GM12878 (cell line): ENCODE measurements around the gene GIMAP4. TPM values are rescaled to one million over a fixed set of nuclear protein-coding genes. Genes with fewer than 3 reads are reported as not detected.

Source experiments
- ATAC-seq: fragments of 200-7000 bp; cut with Tn5 transposase; 3 replicates; pipeline ENCODE4 v1.9.1; 2020; ENCODE audit warnings: mild to moderate bottlenecking, moderate library complexity
- BruUV-seq: library from RNA; stranded (reverse); fragments of 400-500 nt; replicated peaks from 2 replicates; lab custom pipeline; 2021; lab: Mats Ljungman, UMichigan
- CTCF ChIA-PET: fragments of 300-600 bp; sonication (Branson Sonifier 250); formaldehyde crosslinking; extraction: SDS; loops from one replicate; lab custom pipeline; 2021; ENCODE audit warnings: inconsistent platforms; lab: Yijun Ruan, JAX
- POLR2A ChIA-PET: fragments of 350-600 bp; formaldehyde crosslinking; extraction: SDS; loops from one replicate; lab custom pipeline; 2021; ENCODE audit warnings: inconsistent platforms; lab: Charles Lee
- RAD21 ChIA-PET: fragments of 300-600 bp; sonication (Branson Sonifier 250); formaldehyde crosslinking; loops from one replicate; lab custom pipeline; 2023; ENCODE audit warnings: antibody characterized with exemption; ENCODE audit not compliant: unreplicated experiment; lab: Charles Lee
- SMC1A ChIA-PET: fragments of 300-600 bp; sonication (Branson Sonifier 250); formaldehyde crosslinking; loops from one replicate; lab custom pipeline; 2023; ENCODE audit not compliant: unreplicated experiment, uncharacterized antibody; lab: Charles Lee
- DNase-seq: peaks from one replicate; pipeline ENCODE4 v3.0.0-alpha.2; 2011; ENCODE audit warnings: low read depth, low spot score
- FAIRE-seq: peaks from 3 replicates; lab custom pipeline; 2011; peaks lifted over from hg19 to GRCh38; lab: Jason Lieb, UNC
- H2AFZ ChIP-seq: 2 replicates; pipeline ENCODE4 v1.6.0; 2011; ENCODE audit warnings: low read depth, low read length, control low read depth; ENCODE audit not compliant: control insufficient read depth
- H3K27ac ChIP-seq: 2 replicates; pipeline ENCODE4 v1.5.1; 2011; ENCODE audit warnings: control low read depth; ENCODE audit not compliant: control insufficient read depth, insufficient read depth
- H3K27me3 ChIP-seq, 2 experiments: replicated peaks in 1 of 2; 2 replicates each; pipeline versions ENCODE4 v1.6.0 to v1.6.1; 2011; ENCODE audit warnings: low read length in 1 of 2; ENCODE audit not compliant: control insufficient read depth in 2 of 2, insufficient read depth in 2 of 2
- H3K36me3 ChIP-seq, 2 experiments: 2 replicates each; pipeline ENCODE4 v1.5.1; 2011; ENCODE audit warnings: low read length in 1 of 2; ENCODE audit not compliant: control insufficient read depth in 2 of 2, insufficient read depth in 2 of 2
- H3K4me1 ChIP-seq: 2 replicates; pipeline ENCODE4 v1.6.1; 2011; ENCODE audit warnings: mild to moderate bottlenecking, low read length, moderate library complexity, mixed read lengths; ENCODE audit not compliant: control insufficient read depth, insufficient read depth
- H3K4me2 ChIP-seq: 2 replicates; pipeline ENCODE4 v1.6.0; 2011; ENCODE audit warnings: control low read depth; ENCODE audit not compliant: control insufficient read depth, insufficient read depth
- H3K4me3 ChIP-seq: fragments of 200-600 bp; sonication (generic); 2 replicates; pipeline ENCODE4 v1.5.1; 2016
- H3K79me2 ChIP-seq: 2 replicates; pipeline ENCODE4 v1.6.0; 2011; ENCODE audit warnings: low read length; ENCODE audit not compliant: control insufficient read depth, insufficient read depth
- H3K9ac ChIP-seq: 2 replicates; pipeline ENCODE4 v1.8.0; 2011; ENCODE audit warnings: low read length, control low read depth, mixed read lengths; ENCODE audit not compliant: control insufficient read depth, insufficient read depth
- H3K9me3 ChIP-seq: replicated peaks from 3 replicates; pipeline ENCODE4 v1.5.1; 2011; ENCODE audit warnings: mild to moderate bottlenecking, low read length; ENCODE audit not compliant: control insufficient read depth, insufficient read depth
- H4K20me1 ChIP-seq: 2 replicates; pipeline ENCODE4 v1.6.0; 2011; ENCODE audit not compliant: control insufficient read depth, insufficient read depth
- EGR1 ChIP-seq, 2 experiments: IDR thresholded peaks; 1 replicate in 1 of 2; 2 replicates in 1 of 2; pipeline ENCODE4 v1.6.1; 2011 to 2012; ENCODE audit warnings: low read depth in 2 of 2, low read length in 2 of 2, borderline replicate concordance in 1 of 2, mild to moderate bottlenecking in 1 of 2, moderate library complexity in 1 of 2
- EZH2 ChIP-seq: IDR thresholded peaks from 2 replicates; pipeline ENCODE4 v1.6.1; 2012; ENCODE audit warnings: low read depth, mild to moderate bottlenecking, control low read depth, inconsistent platforms, low read length, borderline replicate concordance; ENCODE audit not compliant: control insufficient read depth
- JUNB ChIP-seq: IDR thresholded peaks from 2 replicates; pipeline ENCODE4 v1.6.1; 2016; ENCODE audit warnings: antibody characterized with exemption, mild to moderate bottlenecking
- JUND ChIP-seq: IDR thresholded peaks from 2 replicates; pipeline ENCODE4 v1.6.1; 2012; ENCODE audit warnings: low read depth, mild to moderate bottlenecking, low read length, improper control_type of control experiment, moderate library complexity
- MEF2B ChIP-seq: fragments of 450-650 bp; IDR thresholded peaks from 2 replicates; pipeline ENCODE4 v1.6.1; 2018; ENCODE audit warnings: mild to moderate bottlenecking, moderate library complexity; ENCODE audit not compliant: partially characterized antibody, poor library complexity, severe bottlenecking
- RUNX3 ChIP-seq: IDR thresholded peaks from 2 replicates; pipeline ENCODE4 v1.6.1; 2012; ENCODE audit warnings: low read length, inconsistent platforms
- SKIL ChIP-seq: fragments of 450-650 bp; IDR thresholded peaks from 2 replicates; pipeline ENCODE4 v1.6.1; 2017; ENCODE audit warnings: mild to moderate bottlenecking, low read depth, inconsistent platforms; ENCODE audit not compliant: poor library complexity, severe bottlenecking
- SUZ12 ChIP-seq: fragments of 200-600 bp; sonication (generic); IDR thresholded peaks from one replicate; pipeline ENCODE4 v1.6.1; 2018; ENCODE audit warnings: antibody characterized with exemption, mild to moderate bottlenecking; ENCODE audit not compliant: unreplicated experiment
- TCF3 ChIP-seq: IDR thresholded peaks from 2 replicates; pipeline ENCODE4 v1.6.1; 2012; ENCODE audit warnings: low read depth, mild to moderate bottlenecking, low read length, borderline replicate concordance; ENCODE audit not compliant: insufficient read depth
- WRNIP1 ChIP-seq: IDR thresholded peaks from 2 replicates; pipeline ENCODE4 v1.6.1; 2011; ENCODE audit warnings: low read depth, low read length, improper control_type of control experiment, borderline replicate concordance
- ZBTB11 ChIP-seq: fragments of 450-650 bp; formaldehyde crosslinking; IDR thresholded peaks from 2 replicates; pipeline ENCODE4 v1.5.0; 2022; ENCODE audit warnings: mild to moderate bottlenecking, missing genetic modification characterization
- ZBTB4 ChIP-seq: fragments of 450-650 bp; formaldehyde crosslinking; IDR thresholded peaks from 2 replicates; pipeline ENCODE4 v1.4.0; 2022; ENCODE audit warnings: mild to moderate bottlenecking, moderate library complexity
- ZNF207 ChIP-seq: fragments of 450-650 bp; IDR thresholded peaks from 2 replicates; pipeline ENCODE4 v1.6.1; 2014; ENCODE audit warnings: antibody characterized with exemption, mild to moderate bottlenecking, borderline replicate concordance
- WGBS: methylation state at CpG from one replicate; pipeline ENCODE4 v1.1.6; 2016; ENCODE audit warnings: low lambda C conversion rate; ENCODE audit not compliant: insufficient replicate concordance, insufficient coverage; ENCODE audit errors: missing lambda C conversion rate; 5-methylcytosine and 5-hydroxymethylcytosine counted together
- in situ Hi-C: fragments of 300-500 bp; cut with MboI; formaldehyde crosslinking; loops from 9 replicates; pipeline ENCODE4 v1.14.3; 2018; ENCODE audit warnings: mixed read lengths
- intact Hi-C: fragments of 100-400 bp; cut with micrococcal nuclease; formaldehyde crosslinking; loops from one replicate; pipeline ENCODE4 v1.14.2; 2022; ENCODE audit not compliant: unreplicated experiment
- polyA plus RNA-seq, 11 experiments: library from polyadenylated mRNA; depleted of rRNA in 4 of 11; unstranded in 6 of 11; stranded (reverse) in 5 of 11; fragments of >200 nt; fragmentation: Nextera tagmentation in 4 of 11; fragmentation: Illumina TruSeq in 1 of 11; extraction: Ambion mirVana in 4 of 11; extraction: Trizol in 1 of 11; gene quantifications; 1 replicate in 1 of 11; 2 replicates in 10 of 11; pipeline versions ENCODE4 v1.2.1 to v1.2.3, GENCODE V29; 2011 to 2016; ENCODE audit warnings: inconsistent platforms in 2 of 11, missing spikeins in 2 of 11, low read depth in 1 of 11
- total RNA-seq, 4 experiments: library from RNA; depleted of rRNA in 3 of 4; stranded (reverse); fragments of >200 nt in 3 of 4; fragmentation: Illumina TruSeq in 1 of 4; extraction: Trizol in 1 of 4; gene quantifications; 2 replicates each; pipeline versions ENCODE4 v1.2.1 to v1.2.3, GENCODE V29; 2013 to 2021

The GIMAP4 gene
- total and polyA plus RNA-seq, 10 of the 15 experiments (the other 5 are each of a cell fraction or from before 2014, with no cell fraction given) = 0.06 to 1.5 (median 0.32) TPM; not detected in 1

- RAD21 ChIA-PET = no interaction called here
- Histone ChIP-seq H3K27me3 (no peaks in the 10 kb centered on the region), H3K36me3 (no peaks in the 10 kb centered on the region; a peak in 1 of 4 replicates), H3K9me3 (peaks cover 9% of the 10 kb centered on the region; the same call in 2 of the 3 replicates), H2AFZ (no peak overlapping the region), H3K9ac (no peak overlapping the region), H3K79me2 (peaks cover 26% of the 10 kb centered on the region), H3K4me3 (no peak overlapping the region), H3K4me1 (no peaks in the 10 kb centered on the region), H4K20me1 (no peaks in the 10 kb centered on the region), H3K27ac (no peak overlapping the region), H3K4me2 (no peak overlapping the region)
- CTCF ChIA-PET = no interaction called here
- DNase-seq (no peak), ATAC-seq (no peak), FAIRE-seq (no peak)
- POLR2A ChIA-PET = no interaction called here
- no TSS peak for BruUV-seq
- in situ Hi-C loops (no loop called here), intact Hi-C loops (no loop called here)
- WGBS = 75% methylated on average over 2 of the region's 2 CpGs
- SMC1A ChIA-PET = no interaction called here
- TF ChIP-seq EGR1 (IDR thresholded peaks at IDR 0.05; ENCODE audit: borderline replicate concordance in 1 of 2, low read depth in 2 of 2, low read length in 2 of 2) (no peak), SUZ12 (no peak), ZBTB4 (CRISPR knock-in tag) (no peak), WRNIP1 (no peak), RUNX3 (no peak), EZH2 (no peak), ZBTB11 (CRISPR knock-in tag) (no peak), JUND (no peak), JUNB (no peak), SKIL (no peak), TCF3 (no peak), ZNF207 (no peak), MEF2B (no peak)
These were observed 47.9 kb upstream of the GIMAP4 start for GRCh38 chr7:150519310-150519709.
